GM23338 (cell line): ENCODE results near the gene MUC6. TPM values are rescaled to one million over a fixed set of nuclear protein-coding genes. Genes with fewer than 3 reads are reported as not detected.

Experiments
- ATAC-seq: fragments of 200-7000 bp; cut with Tn5 transposase; 3 replicates; pipeline ENCODE4 v1.9.1; 2020
- DNase-seq: peaks from one replicate; pipeline ENCODE4 v3.0.0-alpha.2; 2015; ENCODE audit warnings: low spot score
- H2AFZ ChIP-seq: fragments of 200-600 bp; sonication (generic); 2 replicates; pipeline ENCODE4 v1.8.0; 2016; ENCODE audit warnings: antibody characterized with exemption, mild to moderate bottlenecking, moderate library complexity
- H3F3A ChIP-seq: fragments of 200-600 bp; sonication (generic); replicated peaks from 2 replicates; pipeline ENCODE4 v1.8.0; 2017; ENCODE audit warnings: antibody characterized with exemption, mixed run types, low read depth
- H3K27ac ChIP-seq: fragments of 200-600 bp; sonication (generic); 2 replicates; pipeline ENCODE4 v1.6.1; 2016; ENCODE audit warnings: low read depth
- H3K27me3 ChIP-seq: fragments of 200-600 bp; sonication (generic); 2 replicates; pipeline ENCODE4 v1.8.0; 2016; ENCODE audit warnings: mild to moderate bottlenecking, mixed run types, moderate library complexity; ENCODE audit not compliant: insufficient read depth
- H3K36me3 ChIP-seq: fragments of 200-600 bp; sonication (generic); 2 replicates; pipeline ENCODE4 v1.8.0; 2016; ENCODE audit warnings: mild to moderate bottlenecking; ENCODE audit not compliant: insufficient read depth
- H3K4me1 ChIP-seq: fragments of 200-600 bp; sonication (generic); 2 replicates; pipeline ENCODE4 v1.8.0; 2016; ENCODE audit warnings: mild to moderate bottlenecking, moderate library complexity; ENCODE audit not compliant: insufficient read depth
- H3K4me2 ChIP-seq: fragments of 200-600 bp; sonication (generic); 2 replicates; pipeline ENCODE4 v1.7.1; 2017; ENCODE audit warnings: mixed run types
- H3K4me3 ChIP-seq: fragments of 200-600 bp; sonication (generic); 2 replicates; pipeline ENCODE4 v1.6.1; 2016; ENCODE audit warnings: mixed run types
- H3K79me2 ChIP-seq: fragments of 200-600 bp; sonication (generic); replicated peaks from 2 replicates; pipeline ENCODE4 v1.8.0; 2017; ENCODE audit warnings: mild to moderate bottlenecking; ENCODE audit not compliant: insufficient read depth
- H3K9me2 ChIP-seq: fragments of 200-600 bp; sonication (generic); 2 replicates; pipeline ENCODE4 v1.8.0; 2017; ENCODE audit not compliant: insufficient read depth
- H4K20me1 ChIP-seq: fragments of 200-600 bp; sonication (generic); replicated peaks from 2 replicates; pipeline ENCODE4 v1.8.0; 2017; ENCODE audit warnings: mild to moderate bottlenecking; ENCODE audit not compliant: insufficient read depth
- H3K27ac Mint-ChIP-seq: 2 replicates; pipeline ENCODE4 v1.8.0; 2020; ENCODE audit warnings: inconsistent platforms, mild to moderate bottlenecking, moderate library complexity, mixed read lengths
- H3K27me3 Mint-ChIP-seq: 3 replicates; pipeline ENCODE4 v1.8.0; 2022; ENCODE audit warnings: low read depth, mild to moderate bottlenecking, moderate library complexity, mixed read lengths, inconsistent platforms; ENCODE audit not compliant: insufficient read depth, poor library complexity
- H3K36me3 Mint-ChIP-seq: 3 replicates; pipeline ENCODE4 v1.8.0; 2021; ENCODE audit warnings: low read depth, mild to moderate bottlenecking, inconsistent platforms, moderate library complexity, mixed read lengths
- H3K4me1 Mint-ChIP-seq: 3 replicates; pipeline ENCODE4 v1.8.0; 2020; ENCODE audit warnings: mild to moderate bottlenecking, inconsistent platforms, mixed read lengths
- H3K4me3 Mint-ChIP-seq: 3 replicates; pipeline ENCODE4 v1.8.0; 2021; ENCODE audit warnings: moderate library complexity, mild to moderate bottlenecking, inconsistent platforms, mixed read lengths
- H3K9me3 Mint-ChIP-seq: 3 replicates; pipeline ENCODE4 v1.8.0; 2020; ENCODE audit warnings: moderate library complexity, mild to moderate bottlenecking, inconsistent platforms, mixed read lengths
- CREB1 ChIP-seq: fragments of 250-450 bp; sonication (Bioruptor Pico); IDR thresholded peaks from 2 replicates; pipeline ENCODE4 v1.5.0; 2020; ENCODE audit warnings: low read depth, mild to moderate bottlenecking, moderate library complexity
- ETS1 ChIP-seq: IDR thresholded peaks from 2 replicates; pipeline ENCODE4 v1.6.1; 2016; ENCODE audit warnings: antibody characterized with exemption
- EZH2 ChIP-seq: fragments of 200-600 bp; sonication (generic); IDR thresholded peaks from one replicate; pipeline ENCODE4 v1.8.0; 2017; ENCODE audit warnings: antibody characterized with exemption, mild to moderate bottlenecking, low read depth; ENCODE audit not compliant: unreplicated experiment
- EZH2phosphoT487 ChIP-seq: fragments of 200-600 bp; sonication (generic); IDR thresholded peaks from one replicate; pipeline ENCODE4 v1.8.1; 2018; ENCODE audit warnings: antibody characterized with exemption; ENCODE audit not compliant: unreplicated experiment
- JUNB ChIP-seq: IDR thresholded peaks from one replicate; pipeline ENCODE4 v1.6.1; 2016; ENCODE audit warnings: antibody characterized with exemption; ENCODE audit not compliant: unreplicated experiment
- NANOG ChIP-seq: IDR thresholded peaks from 2 replicates; pipeline ENCODE4 v1.6.1; 2016; ENCODE audit warnings: antibody characterized with exemption, borderline replicate concordance
- POLR2AphosphoS5 ChIP-seq: IDR thresholded peaks from 2 replicates; pipeline ENCODE4 v1.6.1; 2016; ENCODE audit warnings: antibody characterized with exemption, low read depth
- REST ChIP-seq: IDR thresholded peaks from one replicate; pipeline ENCODE4 v1.6.1; 2018; ENCODE audit warnings: antibody characterized with exemption; ENCODE audit not compliant: unreplicated experiment
- STAT1 ChIP-seq: IDR thresholded peaks from one replicate; pipeline ENCODE4 v1.6.1; 2016; ENCODE audit warnings: antibody characterized with exemption; ENCODE audit not compliant: unreplicated experiment
- ZNF114 ChIP-seq: fragments of 250-450 bp; sonication (Bioruptor Pico); IDR thresholded peaks from 2 replicates; pipeline ENCODE4 v1.5.0; 2020; ENCODE audit warnings: mild to moderate bottlenecking, moderate library complexity
- ZNF331 ChIP-seq: fragments of 250-450 bp; sonication (Bioruptor Pico); IDR thresholded peaks from 2 replicates; pipeline ENCODE4 v1.5.0; 2020; ENCODE audit warnings: low read depth, mild to moderate bottlenecking, moderate library complexity
- polyA plus RNA-seq: library from polyadenylated mRNA; unstranded; fragments of >200 nt; fragmentation: Nextera tagmentation; extraction: Ambion mirVana; gene quantifications from 2 replicates; pipeline ENCODE4 v1.2.1, GENCODE V29; 2016
- total RNA-seq: library from RNA; depleted of rRNA; stranded (reverse); fragments of >200 nt; shearing (Covaris generic); gene quantifications from 2 replicates; pipeline ENCODE4 v1.2.3, GENCODE V29; 2014

The MUC6 gene
- total and polyA plus RNA-seq, 2 experiments from 2014 or later, result not detected

DNA sequence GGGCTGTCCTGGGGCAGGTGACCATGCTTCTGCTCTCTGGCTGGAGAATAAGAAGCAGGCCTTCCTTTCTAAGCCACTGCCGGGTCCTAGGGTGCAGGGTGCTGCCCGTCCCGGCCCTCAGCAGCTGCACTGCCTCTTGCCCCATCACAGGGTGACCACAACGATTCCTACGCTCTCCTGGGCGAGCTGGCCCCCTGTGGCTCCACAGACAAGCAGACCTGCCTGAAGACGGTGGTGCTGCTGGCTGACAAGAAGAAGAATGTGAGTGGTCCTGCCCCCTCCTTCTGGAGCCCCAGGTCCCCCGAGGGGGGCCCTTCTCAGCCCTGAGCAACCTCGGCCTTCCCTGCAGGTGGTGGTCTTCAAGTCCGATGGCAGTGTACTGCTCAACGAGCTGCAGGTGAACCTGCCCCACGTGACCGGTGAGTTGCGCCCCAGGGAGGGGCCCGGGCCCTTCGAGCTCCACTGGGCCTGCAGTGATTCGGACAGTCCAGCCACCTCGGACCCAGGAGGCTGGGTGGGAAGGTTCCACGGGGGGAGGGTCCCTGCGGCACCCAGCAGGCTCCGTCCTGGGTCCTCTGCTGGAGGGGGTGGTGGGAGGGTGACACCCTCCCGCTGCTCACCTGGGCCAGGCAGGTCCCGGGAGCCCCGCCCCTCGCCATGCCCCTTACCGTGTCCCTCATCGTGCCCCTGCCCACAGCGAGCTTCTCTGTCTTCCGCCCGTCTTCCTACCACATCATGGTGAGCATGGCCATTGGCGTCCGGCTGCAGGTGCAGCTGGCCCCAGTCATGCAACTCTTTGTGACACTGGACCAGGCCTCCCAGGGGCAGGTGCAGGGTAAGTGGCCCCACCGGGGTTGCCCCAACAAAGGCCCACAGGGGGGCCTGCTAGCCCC is 46.5 kb upstream of the MUC6 start (continued):
- TF ChIP-seq REST (no peak), EZH2 (no peak), CREB1 (CRISPR knock-in tag) (no peak), ZNF114 (CRISPR knock-in tag) (no peak), ZNF331 (CRISPR knock-in tag) (no peak)

DNA sequence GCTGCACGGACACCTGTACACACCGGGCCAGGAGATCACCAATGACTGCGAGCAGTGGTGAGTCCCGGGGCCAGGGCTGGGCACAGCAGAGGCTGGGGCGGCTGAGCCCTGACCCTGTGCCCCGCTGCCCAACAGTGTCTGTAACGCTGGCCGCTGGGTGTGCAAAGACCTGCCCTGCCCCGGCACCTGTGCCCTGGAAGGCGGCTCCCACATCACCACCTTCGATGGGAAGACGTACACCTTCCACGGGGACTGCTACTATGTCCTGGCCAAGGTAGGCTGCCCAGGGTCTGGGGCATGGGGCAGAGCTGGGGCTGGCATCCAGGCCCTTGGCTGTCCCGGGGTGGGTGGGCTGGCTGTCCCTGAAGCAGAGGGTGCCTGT is 45.8 kb upstream of the MUC6 start:
- no peaks in the 10 kb centered on the region for H3K4me1 Mint-ChIP-seq
- ATAC-seq (no peak), DNase-seq (no peak)
- H3K4me2 ChIP-seq, result no peak overlapping the region
- H3K4me1 ChIP-seq, result no peaks in the 10 kb centered on the region
- H3K4me3 Mint-ChIP-seq, result no peak overlapping the region
- no peak overlapping the region for H3K4me3 ChIP-seq
- H3K79me2 ChIP-seq, result no peaks in the 10 kb centered on the region
- no peaks in the 10 kb centered on the region; the same call in 2 of the 3 replicates for H3K9me3 Mint-ChIP-seq
- H3F3A ChIP-seq, result no peaks in the 10 kb centered on the region
- no peak overlapping the region for H2AFZ ChIP-seq
- H3K9me2 ChIP-seq, result no peaks in the 10 kb centered on the region
- no peak overlapping the region for H3K27ac ChIP-seq
- peaks cover 3% of the 10 kb centered on the region for H3K27me3 Mint-ChIP-seq
- no peaks in the 10 kb centered on the region for H4K20me1 ChIP-seq
- H3K27ac Mint-ChIP-seq, result no peak overlapping the region
- H3K27me3 ChIP-seq, result no peaks in the 10 kb centered on the region
- H3K36me3 Mint-ChIP-seq, result no peaks in the 10 kb centered on the region
- H3K36me3 ChIP-seq, result no peaks in the 10 kb centered on the region
- TF ChIP-seq POLR2AphosphoS5 (no peak), NANOG (no peak), ETS1 (no peak), REST (no peak), STAT1 (no peak), JUNB (no peak), EZH2phosphoT487 (no peak)
